ENCODE data around the gene PPP3CA.

GRCh38 chr4:101155368-101155767 lies 192.0 kb downstream of the PPP3CA start:
- TF ChIP-seq SIN3A (IDR thresholded peaks at IDR 0.05; ENCODE audit: borderline replicate concordance, insufficient read depth, low read depth, low read length): no peak
- TF ChIP-seq CTCF (IDR thresholded peaks at IDR 0.05): no peak
- no peak for TF ChIP-seq REST (IDR thresholded peaks at IDR 0.05; ENCODE audit: insufficient read depth in 1 of 2, low read depth in 2 of 2, low read length in 1 of 2)
- no peak for TF ChIP-seq TCF7L2 (IDR thresholded peaks at IDR 0.05; ENCODE audit: low read depth, low read length)
